ENCODE results near the gene OR10AD1.
A peak's percentile ranks its signal among the peaks of the same experiment; 100 is the strongest.

Gene OR10AD1

DNA sequence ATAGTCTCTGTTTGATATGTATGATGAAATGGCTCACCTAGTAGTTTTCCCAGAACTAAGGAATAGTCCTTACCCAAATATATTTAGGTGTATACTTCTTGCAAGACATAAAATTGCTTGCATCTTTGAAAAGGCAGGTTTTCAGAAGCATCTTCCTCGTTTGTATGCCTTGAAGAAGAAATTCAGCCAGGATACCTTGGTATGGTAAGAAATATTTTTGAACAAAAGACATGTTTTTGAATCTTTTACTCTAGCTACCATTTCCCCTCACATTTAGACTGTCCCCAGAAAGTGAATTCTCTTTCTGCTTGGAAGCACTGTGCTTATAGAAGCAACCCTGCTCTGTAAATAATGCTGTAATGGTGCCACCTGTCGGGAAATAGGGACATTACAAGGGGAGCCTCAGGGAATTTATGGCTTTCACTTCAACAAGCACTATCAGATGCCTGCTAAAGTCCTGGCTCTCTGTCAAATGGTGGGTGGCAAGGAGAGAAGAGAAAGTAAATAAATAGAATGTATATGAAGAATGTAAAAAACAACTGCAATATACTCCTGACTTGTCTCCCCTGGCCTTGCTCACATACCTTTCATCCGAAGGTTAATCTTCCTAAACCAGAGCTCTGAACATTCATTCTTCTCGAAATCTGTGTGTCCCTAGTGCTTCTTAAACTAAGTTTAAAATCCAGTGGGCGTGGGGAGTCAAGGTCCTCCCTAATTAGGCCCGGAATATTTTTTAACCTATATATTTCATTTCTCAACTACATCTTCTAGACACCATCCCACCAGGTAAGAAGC is 13.6 kb downstream of the OR10AD1 start:
- DNase-seq = peak; percentile 61

DNA sequence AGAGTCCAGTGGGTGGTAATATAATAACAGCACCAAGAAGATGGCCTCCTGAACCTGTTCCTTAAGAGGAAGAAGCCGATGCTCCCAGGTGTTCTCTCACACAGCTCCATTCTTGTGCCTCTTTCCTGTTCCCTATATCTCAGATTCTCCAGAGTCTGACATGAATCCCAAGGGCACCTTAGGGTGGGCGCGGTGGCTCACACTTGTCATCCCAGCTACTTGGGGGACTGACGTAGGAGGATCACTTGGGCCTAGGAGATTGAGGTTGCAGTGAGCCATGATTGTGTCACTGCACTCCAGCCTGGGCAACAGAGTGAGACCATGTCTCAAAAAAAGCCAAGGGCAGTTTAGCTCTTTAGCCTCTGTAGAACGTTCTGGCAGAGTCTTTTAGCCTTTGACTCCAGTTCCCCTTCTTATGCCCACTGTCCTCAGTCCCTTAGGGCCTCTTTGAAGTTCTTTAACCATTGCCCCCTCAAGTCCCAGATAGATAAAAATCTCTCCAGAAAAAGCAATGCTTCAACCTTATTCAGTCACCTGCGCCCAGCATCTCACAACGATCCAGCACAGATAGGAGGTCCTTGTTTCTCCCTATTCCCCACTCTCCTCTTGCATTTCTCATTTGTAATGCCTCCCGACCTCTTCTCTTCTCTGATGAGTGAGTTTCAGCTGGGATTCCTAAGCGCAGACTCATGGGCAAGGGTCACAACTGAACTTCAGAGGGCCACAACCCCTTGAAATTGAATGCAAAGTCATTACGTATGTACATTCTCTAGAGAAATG is 15.0 kb downstream of the OR10AD1 start:
- DNase-seq = no peak

GRCh38 chr12:48185181-48185919 is 17.7 kb downstream of the OR10AD1 start:
- peak; percentile 13 for DNase-seq

- no peak for DNase-seq
Observed at GRCh38 chr12:48184549-48184922, 18.6 kb downstream of the OR10AD1 start.

DNA sequence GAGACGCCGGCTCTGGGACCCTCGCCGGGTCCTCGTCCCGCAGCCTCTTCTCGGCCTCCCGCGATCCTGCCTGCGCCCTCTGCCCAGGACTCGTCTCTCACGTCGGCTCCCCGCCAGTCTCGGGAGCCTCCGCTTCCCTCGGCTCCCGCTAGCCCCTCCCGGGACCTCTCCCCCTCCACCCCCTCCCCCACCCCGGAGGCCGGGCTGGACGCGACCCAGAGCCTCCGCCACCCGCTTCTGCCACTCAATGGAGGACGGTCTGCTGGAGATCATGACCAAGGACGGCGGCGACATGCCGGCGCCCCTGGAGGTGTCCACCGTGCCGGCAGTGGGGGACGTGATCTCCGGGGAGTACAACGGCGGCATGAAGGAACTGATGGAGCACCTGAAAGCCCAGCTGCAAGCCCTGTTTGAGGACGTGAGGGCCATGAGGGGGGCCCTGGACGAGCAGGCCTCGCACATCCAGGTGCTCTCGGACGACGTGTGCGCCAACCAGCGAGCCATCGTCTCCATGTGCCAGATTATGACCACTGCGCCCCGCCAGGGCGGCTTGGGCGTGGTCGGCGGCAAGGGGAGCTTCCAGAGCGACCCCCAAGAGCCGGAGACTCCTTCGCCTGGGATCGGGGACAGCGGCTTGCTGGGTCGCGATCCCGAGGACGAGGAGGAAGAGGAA is 19.1 kb downstream of the OR10AD1 start:
- DNase-seq = no peak

DNA sequence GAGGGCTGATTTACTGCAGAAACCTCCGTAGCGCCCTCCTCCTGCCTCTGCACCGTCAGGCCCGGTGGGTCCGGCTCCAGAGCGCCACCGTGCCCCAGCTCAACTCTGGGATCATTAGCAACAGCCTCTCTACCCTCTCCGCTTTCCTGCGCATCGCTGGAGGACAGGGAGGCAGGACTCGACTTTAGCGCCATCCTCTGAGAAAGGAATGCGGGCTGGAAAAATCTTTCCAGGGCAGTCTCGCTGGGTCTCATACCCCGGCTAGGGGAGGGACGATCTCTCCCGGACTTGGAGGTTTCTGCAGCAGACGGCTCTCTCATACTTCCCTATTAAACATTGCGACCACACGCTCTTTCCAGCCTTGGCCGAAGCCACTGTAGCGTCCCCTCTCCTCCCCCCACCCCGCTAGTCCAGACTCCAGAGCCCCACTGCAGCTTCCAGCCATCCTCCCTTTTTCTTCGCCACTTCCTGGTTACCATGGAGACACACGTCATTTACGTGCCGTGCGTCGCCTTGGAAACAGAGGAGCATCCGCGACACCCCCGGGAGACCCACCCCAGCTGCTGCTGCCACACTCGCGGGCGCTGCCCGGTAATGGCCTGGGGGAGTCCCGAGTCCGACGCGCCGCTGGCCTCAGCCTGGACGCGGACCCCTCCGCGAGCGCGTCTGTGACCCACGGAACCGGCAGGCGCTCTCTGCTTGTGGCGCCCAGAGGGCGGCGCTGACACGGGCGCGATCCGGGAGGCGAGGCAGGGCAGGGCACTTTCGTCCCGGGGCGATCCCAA is 19.8 kb downstream of the OR10AD1 start, which contains the start of gene CCDC184:
Gene CCDC184 (plus strand): TSS at position 554 of the 785 bp plus-strand sequence. CDS start 479 bp downstream, outside the sequence.
- peak; percentile 96 for DNase-seq

DNA sequence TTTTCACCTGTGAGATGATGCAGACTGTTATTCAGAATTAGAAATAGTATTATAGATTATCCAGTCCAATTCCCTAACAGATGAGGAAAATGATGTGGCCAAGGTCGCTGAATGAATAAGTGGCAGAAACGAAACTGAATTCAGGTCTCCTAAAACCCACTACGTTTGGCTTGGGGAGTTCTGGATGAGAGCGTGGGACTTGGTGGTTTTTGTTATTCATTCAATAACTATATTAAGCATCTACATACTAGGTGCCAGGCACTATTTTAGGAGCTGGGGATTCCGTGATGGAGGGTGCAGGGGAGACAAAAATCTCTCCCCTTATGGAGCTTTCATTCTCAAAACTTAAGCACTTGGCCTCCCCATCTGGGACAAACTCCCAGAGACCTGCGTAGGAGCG is 20.5 kb downstream of the OR10AD1 start:
- DNase-seq = no peak

DNA sequence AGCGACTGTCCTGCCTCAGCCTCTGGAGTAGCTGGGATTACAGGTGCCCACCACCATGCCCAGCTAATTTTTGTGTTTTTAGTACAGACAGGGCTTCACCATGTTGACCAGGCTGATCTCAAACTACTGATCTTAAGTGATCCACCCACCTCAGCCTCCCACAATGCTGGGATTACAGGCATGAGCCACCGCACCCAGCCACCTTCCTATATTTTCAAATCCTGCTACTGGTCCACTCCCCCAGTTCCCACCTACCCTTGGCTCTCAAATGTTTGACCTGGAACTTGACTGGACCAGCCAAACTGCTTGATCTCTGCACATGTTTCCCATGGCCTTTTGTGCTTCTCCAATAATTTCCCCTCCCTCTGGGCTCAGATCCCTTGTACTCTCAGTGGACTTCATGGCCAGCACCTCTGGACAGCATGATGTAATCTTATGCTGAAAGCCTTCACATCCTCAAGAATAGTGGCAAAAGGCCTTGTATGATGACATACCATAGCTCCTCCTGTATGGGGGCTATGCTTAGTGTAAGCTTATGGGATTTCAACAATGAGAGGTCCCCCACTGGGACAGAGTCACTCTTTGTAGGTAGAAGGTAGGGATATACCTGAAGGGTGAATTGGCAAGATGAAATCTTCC is 22.1 kb downstream of the OR10AD1 start:
- no peak for DNase-seq

- no peak for DNase-seq
Observed at GRCh38 chr12:48180424-48180823, 22.7 kb downstream of the OR10AD1 start.

GRCh38 chr12:48179466-48179865 is 23.6 kb downstream of the OR10AD1 start:
- DNase-seq = no peak

DNA sequence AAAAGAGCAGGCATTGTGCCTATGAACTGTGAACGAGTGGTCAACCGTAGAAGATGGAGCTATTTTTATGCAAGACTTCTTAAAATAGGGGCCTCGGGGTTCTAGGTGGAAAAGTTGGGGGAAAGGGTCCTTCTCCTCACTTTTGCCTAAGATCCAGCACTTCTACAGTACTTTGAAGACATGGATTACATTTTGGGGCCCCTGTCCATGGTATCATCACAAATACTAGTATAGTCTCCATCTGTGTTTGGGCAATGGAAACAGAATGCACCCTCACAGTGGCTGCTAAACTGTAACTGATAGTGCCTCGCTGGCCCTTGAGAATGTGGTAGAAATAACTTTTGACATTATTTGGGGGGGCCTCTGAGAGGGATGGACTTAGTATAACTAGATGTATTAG is 25.1 kb downstream of the OR10AD1 start:
- DNase-seq = no peak

GRCh38 chr12:48176417-48176751 is 26.7 kb downstream of the OR10AD1 start:
- DNase-seq = no peak

GRCh38 chr12:48175613-48176416 is 27.3 kb downstream of the OR10AD1 start:
- DNase-seq = no peak

GRCh38 chr12:48169011-48169410 is 34.1 kb downstream of the OR10AD1 start:
- no peak for DNase-seq

GRCh38 chr12:48165089-48165981 is 37.8 kb downstream of the OR10AD1 start:
- DNase-seq = peak; percentile 76

DNA sequence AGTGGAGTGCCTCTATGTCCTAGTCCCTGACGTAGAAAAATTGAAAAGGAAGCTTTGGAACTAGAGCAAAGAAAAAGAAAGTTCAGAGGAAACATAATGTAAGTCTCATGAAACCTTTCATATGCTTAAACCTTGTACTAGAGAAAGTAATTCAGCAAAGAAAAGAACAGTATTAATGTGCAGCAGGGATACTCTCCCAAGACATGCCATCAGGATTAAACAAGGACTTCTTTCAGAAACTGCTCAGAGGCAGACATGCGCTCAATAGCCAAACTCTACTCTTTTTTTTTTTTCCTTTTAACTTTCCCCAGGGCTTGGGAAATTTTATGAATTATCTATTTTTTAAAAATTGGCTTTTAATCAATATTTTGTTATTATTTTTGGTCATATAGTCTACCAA is 38.6 kb downstream of the OR10AD1 start:
- no peak for DNase-seq

DNA sequence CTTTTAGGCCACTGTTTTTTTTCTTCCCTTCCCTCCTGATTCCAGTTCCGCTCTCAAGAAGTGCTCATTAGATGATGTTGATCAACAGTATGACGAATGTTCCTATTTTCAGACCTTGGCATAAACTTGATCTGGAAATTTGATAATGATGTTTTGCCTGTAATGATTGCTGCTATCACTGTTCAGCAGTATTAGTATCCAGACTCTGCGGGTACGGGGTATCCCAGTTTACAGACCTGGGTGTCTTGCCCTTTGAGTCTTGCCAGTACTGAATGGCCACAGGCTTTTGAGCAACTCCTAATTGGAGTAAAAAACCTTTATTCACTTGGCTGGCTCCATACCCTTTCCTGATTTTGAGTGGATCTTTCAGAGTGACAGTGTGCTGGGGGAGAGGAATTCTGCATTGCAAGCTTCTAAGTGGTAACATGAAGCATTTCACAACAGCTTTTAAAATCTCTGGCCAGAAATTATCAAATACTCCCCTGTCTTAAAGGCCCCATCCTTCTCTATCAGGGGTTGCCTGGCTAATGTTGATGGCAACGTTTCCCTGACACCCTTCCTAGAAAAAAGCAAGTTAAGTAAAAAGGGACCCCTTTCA is 39.8 kb downstream of the OR10AD1 start:
- no peak for DNase-seq

DNA sequence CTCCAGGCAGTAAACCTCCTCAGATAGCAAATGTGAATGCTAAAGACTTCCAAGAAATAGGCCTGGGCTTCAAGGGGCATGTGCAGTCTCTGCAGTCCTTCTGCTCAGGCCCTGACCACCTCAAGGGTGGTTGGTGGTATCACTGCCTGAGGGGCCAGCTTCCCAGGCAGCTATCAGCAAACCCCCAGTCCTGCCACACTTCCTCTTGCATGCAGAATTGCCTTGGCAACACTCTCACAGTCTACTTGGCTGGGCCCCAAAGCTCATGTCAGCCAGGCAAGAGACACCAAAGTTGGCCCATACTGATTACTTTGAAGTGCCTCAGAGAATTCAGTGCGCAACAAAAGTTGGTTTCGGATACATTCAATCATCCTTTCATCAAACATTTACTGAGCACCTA is 42.3 kb downstream of the OR10AD1 start:
- no peak for DNase-seq

GRCh38 chr12:48160046-48160445 is 43.0 kb downstream of the OR10AD1 start:
- DNase-seq = no peak
